Cerebellar cortex (tissue), 1 donor: ENCODE data around the gene NTN1.

ENCODE experiments used
- DNase-seq: peaks from one replicate; pipeline ENCODE4 v3.0.0-alpha.2; 2015; ENCODE audit warnings: low spot score

NTN1 gene

GRCh38 chr17:9162275-9162985 lies 141.1 kb downstream of the NTN1 start:
- DNase-seq, result no peak

GRCh38 chr17:9166788-9167187 lies 145.5 kb downstream of the NTN1 start:
- no peak for DNase-seq

GRCh38 chr17:9167379-9167778 lies 146.1 kb downstream of the NTN1 start:
- no peak for DNase-seq

- DNase-seq, result no peak
These were observed 147.8 kb downstream of the NTN1 start for GRCh38 chr17:9169116-9169515.

- no peak for DNase-seq
These were observed 149.0 kb downstream of the NTN1 start for GRCh38 chr17:9170336-9170735.

GRCh38 chr17:9170853-9171252 lies 149.5 kb downstream of the NTN1 start:
- DNase-seq, result no peak

GRCh38 chr17:9173386-9173983 lies 152.2 kb downstream of the NTN1 start:
- no peak for DNase-seq

GRCh38 chr17:9174312-9174711 lies 153.0 kb downstream of the NTN1 start:
- DNase-seq, result no peak

GRCh38 chr17:9174779-9175574 lies 153.7 kb downstream of the NTN1 start:
- DNase-seq, result no peak

- no peak for DNase-seq
These were observed 154.6 kb downstream of the NTN1 start for GRCh38 chr17:9175700-9176467.

GRCh38 chr17:9177212-9177611 lies 155.9 kb downstream of the NTN1 start:
- DNase-seq, result no peak

- DNase-seq, result no peak
These were observed 157.0 kb downstream of the NTN1 start for GRCh38 chr17:9178319-9178718.

GRCh38 chr17:9179602-9180001 lies 158.3 kb downstream of the NTN1 start:
- no peak for DNase-seq

- DNase-seq, result no peak
These were observed 160.3 kb downstream of the NTN1 start for GRCh38 chr17:9181640-9182039.

- no peak for DNase-seq
These were observed 162.0 kb downstream of the NTN1 start for GRCh38 chr17:9183306-9183705.

- no peak for DNase-seq
These were observed 163.8 kb downstream of the NTN1 start for GRCh38 chr17:9185142-9185541.

- DNase-seq, result no peak
These were observed 164.5 kb downstream of the NTN1 start for GRCh38 chr17:9185688-9186284.

- DNase-seq, result no peak
These were observed 166.5 kb downstream of the NTN1 start for GRCh38 chr17:9187828-9188227.

GRCh38 chr17:9188367-9188766 lies 167.1 kb downstream of the NTN1 start:
- no peak for DNase-seq

- DNase-seq, result no peak
These were observed 168.6 kb downstream of the NTN1 start for GRCh38 chr17:9189870-9190269.

- no peak for DNase-seq
These were observed 170.7 kb downstream of the NTN1 start for GRCh38 chr17:9192010-9192409.

- no peak for DNase-seq
These were observed 174.1 kb downstream of the NTN1 start for GRCh38 chr17:9195411-9195810.
